ENCODE measurements around the gene PDLIM4.
A peak's percentile ranks its signal among the peaks of the same experiment; 100 is the strongest.

PDLIM4 gene

DNA sequence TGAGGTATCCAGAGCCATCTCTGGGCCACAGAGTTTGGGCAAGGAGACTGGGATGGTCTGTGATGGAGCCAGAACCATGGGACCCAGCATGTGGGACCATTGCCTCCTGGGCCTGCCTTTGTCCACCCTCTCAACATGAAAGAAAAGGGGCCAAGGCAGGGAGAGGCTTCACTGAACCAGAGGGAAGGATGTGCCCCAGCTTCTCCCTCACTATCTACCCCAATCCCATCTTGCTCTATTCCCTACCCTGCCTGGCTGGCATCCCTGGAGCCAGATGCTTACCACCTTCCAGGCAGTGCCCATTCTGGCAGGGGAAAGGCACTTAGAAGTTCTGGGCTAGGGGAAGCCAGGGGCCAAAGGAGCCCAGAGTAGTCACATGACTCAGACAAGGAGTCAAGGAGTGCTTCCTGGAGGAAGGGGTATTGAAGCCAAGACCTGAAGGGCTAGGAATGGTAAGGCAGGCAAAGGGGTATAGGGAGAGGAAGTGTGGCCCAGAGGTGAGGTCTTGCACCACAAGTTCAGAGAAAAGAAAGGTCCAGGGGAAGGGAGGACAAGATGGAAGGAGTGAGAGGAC is 9.8 kb downstream of the PDLIM4 start:
- DNase-seq (ENCODE audit: low read depth), result no peak

DNA sequence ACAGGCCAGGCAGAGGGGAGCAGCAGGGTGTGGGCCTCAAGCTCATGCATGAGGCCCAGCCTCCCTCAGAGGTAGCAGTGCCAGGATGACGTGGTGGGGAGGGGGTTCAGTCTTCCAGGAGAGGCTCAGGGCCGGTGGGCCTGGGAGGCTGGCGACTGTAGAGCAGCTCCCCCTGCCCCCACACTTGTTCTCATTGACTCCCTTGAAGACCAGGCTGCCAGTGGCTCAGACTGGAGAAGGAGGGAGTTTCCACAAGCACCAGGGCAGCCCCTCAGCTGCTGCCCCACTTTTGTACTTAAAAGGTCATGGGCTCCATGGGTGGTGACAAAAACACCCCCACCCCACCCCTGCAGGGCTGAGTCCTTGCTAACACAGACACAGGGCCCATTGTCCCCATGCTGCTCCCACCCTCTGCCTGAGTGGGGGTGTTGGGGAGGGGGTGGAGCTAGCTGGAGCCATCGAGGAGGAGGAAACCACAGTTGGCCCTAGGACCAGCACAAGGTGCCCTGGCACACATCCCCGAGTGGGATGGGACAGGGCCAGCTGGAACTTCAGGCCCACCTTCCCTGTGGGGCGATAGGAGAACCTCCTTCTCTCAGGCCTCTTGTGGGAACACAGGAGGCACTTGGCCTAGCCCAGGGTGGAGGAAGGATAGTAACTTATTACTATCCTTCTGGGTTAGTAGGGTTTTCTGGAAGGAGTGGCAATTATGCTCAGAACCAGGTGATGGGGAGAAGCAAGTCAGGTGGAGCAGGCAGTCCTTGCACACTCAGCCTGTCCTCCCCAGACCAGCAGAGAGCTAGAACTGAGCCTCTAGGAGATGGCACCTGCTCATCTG is 10.7 kb downstream of the PDLIM4 start:
- DNase-seq (ENCODE audit: low read depth), result no peak

DNA sequence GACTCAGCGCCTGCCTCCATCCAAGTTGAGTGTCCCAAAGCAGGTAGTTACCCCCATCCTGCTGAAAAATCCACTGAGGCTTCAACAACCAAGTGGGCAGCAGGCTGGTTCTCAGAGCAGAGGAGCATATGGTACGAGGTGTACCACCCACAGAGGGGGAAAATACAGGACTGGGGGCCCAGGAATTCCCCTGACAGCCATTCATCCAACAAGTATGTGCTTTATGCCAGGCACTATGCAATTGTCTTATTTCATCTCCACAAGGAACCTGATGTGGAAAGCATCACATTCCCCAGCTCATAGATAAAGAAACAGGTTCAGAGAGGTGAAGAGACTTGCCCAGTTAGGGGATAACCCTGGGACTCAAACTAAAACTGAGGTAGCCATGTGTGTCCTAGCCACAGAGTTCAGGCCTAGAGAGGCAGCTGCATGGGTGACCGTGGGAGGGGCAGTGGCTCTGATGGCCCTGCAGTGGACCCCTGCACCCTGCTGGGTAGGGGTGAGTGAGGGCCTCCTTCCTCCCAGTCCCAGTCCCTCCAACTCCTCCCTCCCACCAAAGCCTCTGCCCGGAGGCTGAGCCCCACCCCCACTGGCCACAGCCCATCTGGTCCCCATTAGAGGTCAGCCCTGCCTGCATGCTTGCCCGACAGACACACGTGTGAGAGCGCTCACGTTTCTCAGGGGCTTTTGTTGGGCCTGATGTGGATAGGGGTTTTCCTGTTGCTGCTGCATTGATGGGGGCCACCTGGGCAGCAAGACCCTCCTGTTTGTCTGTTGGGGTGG is 11.5 kb downstream of the PDLIM4 start:
- no peak for DNase-seq (ENCODE audit: low read depth)

DNA sequence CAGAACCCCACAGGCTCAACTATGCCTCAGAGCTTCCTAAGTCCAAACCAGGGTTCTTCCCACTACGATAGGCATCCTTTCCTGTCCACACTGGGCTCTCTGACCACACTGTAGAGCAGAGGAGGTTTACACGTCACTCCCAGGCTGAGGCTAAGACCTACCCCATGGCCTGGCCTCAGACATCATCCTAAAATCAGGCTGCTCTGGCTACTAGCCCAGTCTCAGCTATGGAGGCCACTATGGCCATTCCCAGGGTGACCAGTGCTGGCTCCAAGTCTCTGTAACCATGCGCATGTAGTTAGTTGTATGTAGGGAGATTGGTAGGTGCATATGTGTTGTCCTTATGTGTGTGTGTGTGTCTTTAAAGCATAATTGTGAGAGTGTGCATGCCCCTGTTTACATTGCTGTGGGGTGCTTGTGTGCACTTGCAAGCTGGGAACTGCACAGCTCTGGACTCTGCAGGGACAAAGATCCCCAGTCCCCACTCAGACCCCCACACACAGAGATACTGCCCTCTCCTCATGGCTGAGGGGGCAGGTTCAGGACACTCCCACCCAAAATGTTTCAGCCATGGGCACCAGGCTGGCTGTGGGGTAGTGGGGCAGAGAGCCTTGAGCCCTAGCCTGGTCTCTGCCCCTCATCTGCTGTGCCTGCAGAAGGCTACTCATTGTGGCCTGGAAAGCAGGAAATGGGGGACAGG is 12.3 kb downstream of the PDLIM4 start:
- DNase-seq (ENCODE audit: low read depth), result no peak

DNA sequence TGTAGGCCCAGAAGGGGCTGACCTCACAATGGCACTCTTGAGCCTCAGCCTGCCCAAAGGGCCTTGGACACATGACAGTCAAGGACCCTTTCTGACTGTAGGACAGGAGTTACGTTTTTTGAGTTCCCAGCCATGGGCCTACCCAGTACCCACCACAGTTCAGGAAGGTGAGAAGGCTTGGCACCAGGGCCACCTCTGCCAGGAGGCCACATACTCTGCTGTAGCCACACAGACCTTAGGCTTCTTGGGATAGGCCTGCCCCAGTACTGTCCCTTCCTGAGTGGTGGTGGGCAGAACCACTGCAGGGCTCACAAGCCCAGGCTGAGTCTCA is 12.8 kb downstream of the PDLIM4 start:
- no peak for DNase-seq (ENCODE audit: low read depth)

DNA sequence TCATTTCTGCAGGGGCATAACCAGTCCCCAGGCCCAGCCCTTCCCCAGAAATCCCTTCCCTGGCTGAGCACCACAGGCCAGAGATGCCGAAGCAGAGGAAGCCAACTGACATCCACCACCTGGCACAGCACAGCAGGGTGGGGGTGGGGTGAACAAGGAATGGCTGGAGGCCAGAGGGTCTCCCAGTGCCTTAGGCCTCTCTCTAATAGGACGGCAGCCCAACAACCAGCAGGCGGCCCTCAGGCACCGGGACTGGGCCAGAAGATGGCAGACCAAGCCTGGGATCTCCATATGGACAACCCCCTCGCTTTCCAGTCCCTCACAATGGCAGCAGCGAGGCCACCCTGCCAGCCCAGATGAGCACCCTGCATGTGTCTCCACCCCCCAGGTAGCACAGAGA is 13.2 kb downstream of the PDLIM4 start:
- no peak for DNase-seq (ENCODE audit: low read depth)

GRCh38 chr5:132271251-132272246 is 14.1 kb downstream of the PDLIM4 start:
- DNase-seq (ENCODE audit: low read depth), result no peak

DNA sequence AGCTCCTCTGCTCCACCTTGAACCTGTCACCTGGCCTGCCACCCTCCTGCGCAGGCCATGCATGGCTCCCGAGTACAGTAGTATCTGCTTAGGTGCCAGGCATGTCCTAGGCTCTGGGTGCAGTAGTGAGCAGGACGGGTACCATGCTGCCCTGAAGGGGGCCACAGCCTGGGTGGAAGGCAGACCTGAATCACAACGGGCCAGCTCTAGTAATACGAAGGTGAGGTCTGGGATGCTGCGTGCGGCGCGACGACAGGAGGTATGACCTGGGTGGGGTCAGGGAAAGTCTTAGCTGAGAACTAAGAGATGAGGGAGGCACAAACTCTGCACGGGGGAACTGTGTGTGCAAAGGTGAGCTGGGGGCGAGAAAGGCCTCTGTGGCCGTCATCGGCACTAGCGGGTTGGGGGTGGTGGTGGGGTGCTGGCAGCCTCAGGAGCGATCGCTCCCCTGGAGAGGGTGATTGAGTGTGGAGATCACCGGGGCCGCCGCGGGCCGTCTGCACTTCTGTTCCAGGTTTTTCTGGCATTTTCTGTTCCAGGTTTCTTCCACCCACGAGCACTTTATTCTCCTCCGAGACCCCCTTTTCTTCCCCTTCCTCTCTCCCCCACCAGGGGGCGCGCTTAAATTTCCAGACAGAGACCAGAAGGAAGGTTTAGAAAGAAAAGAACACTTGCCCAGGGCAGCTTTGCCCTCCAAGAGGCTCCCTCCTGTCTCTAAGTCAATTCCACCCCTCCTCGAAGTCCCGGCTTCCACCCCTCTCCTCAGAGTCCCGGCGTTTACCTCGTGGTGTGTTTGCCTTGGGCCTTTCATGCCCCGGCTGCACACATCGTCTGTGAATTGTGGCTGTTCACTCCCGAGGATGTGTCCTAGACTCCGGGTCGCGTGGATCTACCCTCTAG is 15.1 kb downstream of the PDLIM4 start:
- peak; percentile 49 for DNase-seq (ENCODE audit: low read depth)

DNA sequence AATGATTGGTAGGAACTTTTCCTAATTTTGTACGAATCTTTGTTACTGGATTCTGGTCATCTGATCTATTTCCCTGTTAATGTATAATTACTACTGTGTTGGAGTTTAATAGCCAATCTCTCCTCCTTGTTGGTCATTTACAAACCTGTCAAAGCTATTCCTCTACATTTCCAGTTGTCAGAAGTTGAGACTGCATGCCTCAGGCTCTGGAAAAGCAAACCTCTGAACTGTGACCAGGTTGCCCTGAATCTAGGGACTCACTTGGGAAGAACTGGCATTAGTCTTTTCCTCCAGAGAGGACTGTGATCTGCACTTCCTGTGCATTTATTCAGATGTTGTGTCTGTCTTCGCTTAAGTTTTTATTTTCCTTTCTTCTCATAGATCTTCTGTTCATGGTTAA is 16.1 kb downstream of the PDLIM4 start:
- no peak for DNase-seq (ENCODE audit: low read depth)

DNA sequence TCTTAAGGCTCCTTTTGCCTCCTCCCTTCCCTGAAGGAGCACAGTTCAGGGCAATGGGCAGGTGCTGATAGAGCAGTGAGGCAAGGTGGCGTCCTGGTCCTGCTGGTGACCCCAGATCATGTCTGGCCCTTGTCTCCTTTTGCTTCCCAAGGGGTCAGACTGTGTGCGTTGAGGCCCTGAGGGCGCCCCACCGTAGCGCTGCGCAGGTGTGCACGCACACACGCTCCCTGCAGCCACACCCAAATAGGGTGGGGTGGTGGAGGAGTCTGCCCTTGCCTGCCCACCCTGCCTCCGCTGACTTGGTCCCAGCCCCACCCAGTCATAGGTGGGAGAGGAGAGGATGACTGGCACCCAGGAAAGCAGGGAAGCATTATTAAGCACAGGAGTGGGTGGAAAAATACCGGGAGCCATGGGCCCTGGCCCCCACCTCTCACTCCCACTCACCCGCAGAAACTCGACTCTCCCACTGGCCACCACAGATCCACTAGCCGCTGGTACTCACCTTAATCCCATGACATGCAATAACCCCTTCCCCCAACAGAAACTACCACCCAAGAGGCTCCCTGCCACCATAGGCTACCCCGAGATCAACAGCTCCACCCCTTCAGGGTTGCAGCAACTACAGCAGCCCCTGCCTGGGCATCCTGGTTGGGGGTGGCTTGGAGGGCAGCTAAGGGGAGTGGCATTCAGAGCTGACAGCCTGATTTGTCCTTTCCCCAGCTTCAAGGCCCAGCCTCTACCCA is 16.7 kb downstream of the PDLIM4 start:
- no peak for DNase-seq (ENCODE audit: low read depth)

DNA sequence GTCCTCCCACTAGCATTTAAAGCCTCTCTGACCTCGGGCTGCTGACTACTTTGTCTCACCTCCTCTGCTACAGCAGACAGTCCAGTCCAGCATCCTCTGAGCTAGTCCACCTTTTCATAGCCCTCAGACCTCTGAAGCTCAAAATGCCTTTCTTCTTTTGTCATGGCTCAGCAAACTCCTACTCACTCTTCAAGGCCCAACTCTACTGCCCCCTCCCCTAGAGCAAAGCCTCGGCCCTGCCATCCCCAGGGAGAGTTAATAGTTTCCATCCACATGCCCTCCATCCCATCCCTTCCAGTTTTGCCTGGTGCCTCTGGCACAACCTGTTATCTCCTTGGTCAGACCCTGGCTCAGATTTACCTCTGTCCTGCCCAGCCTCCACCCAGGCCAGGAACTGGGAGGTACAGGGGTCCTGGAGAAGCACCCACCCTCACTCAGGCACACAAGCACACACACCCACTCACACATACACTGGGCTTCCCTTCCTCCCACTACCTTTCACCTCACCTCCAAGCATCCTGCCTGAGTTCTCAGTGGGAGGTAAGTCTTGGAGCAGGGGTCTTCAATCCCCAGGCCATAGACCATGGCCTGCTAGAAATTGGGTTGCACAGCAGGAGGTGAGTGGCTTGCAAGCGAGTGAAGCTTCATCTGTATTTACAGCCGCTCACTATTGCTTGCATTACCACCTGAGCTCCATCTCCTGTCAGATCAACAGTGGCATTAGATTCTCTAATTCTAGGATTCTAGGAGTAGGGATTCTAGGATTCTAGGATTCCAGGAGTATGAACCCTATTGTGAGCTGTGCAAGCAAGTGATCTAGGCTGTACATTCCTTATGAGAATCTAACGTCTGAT is 18.1 kb downstream of the PDLIM4 start:
- DNase-seq (ENCODE audit: low read depth), result no peak

DNA sequence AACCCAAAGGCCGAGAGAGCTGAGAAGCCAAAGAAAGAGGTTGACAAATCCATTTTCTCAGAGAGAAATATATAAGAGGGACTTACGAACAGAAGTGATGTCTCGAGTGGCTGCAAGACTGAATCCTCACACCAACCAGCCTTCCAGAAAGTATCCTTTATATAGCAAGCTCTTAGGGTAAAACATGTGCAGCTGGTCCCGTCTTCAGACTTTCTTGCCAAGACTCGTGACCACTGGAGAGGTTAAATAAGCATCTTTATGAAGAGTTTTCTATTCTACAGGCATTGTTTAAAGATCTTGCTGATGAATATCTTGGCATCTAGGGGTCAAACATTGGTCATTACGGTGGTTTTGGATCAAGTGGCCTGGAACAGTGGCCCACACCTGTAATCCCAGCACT is 19.8 kb downstream of the PDLIM4 start:
- no peak for DNase-seq (ENCODE audit: low read depth)

DNA sequence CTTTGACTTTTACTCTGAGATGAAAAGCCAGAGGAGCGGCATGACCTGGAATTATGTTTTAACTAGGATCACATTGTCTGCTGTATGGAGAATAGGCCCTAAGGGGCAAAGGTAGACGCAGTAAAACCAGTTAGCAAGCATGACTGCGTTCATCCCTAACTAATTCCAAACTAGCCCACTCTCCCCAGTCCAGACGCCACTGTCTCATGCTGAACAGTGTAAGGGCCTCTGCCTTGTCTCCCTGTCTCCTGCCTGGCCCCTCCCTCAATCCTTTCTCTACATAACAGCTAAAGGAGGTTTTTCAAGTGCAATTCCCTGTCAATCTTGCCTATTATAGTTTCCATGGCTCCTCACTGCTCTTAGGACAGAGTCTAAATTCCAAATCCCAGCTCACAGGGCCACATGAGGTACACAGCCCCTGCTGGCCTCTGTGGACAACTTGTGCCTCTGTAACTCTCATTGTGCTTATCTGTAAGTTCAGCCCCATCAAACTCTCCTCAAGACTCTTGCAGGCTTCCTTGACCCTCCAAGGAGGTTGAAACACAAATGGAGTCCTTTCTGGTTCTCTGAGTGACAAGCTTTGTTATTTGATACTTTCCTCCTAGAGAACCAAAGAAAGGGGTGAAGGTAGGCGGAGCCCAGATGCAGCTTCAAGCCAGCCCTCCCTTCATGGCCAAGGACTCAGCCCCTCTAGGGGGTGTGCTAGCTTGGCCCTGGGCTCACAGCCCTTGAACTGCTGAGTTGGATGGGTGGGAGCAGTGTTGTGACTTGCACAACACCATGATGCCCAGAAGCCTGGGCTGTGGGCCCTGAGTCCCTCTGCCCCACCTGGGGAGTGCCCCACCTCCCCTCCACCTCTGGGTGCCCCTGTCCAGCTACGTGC is 20.7 kb downstream of the PDLIM4 start:
- DNase-seq (ENCODE audit: low read depth), result no peak

GRCh38 chr5:132279801-132280200 is 22.3 kb downstream of the PDLIM4 start:
- DNase-seq (ENCODE audit: low read depth), result no peak

DNA sequence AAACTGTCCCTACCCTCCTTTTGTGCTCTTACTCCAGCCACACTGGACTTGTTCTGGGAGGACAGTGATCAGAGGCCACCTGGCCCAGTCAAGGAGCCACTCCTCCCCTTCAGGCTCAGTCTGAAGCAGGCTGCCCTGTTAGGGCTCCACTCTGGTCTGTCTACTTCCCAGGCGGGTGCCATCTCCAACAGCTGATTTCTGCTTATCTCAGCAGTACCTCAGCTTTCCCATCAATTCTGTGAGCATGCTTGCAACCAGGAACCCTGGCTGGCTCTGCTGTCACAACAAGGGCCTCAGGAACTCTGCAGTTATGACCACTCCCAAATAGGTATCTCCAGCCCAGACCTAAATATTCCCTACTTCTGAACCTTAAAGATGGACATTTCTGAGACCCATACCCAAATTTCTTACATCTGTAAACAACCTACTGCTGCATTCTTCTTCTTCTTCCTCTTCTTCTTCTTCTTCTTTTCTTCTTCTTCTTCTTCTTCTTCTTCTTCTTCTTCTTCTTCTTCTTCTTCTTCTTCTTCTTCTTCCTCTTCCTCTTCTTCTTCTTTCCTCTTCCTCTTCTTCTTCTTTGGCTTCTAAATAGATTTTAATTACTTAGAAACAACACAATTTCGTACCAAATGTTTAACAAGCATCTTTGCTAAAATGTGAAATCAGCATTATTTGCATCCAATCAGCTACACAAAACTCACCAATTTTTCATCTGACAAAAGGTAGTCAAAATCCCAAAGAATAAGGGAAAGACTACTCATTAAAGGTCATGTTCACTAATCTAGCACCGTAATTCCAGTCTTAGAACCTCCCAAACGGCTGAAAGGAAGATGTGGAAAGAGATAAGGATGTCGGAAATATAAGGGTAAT is 23.1 kb downstream of the PDLIM4 start:
- DNase-seq (ENCODE audit: low read depth), result no peak

DNA sequence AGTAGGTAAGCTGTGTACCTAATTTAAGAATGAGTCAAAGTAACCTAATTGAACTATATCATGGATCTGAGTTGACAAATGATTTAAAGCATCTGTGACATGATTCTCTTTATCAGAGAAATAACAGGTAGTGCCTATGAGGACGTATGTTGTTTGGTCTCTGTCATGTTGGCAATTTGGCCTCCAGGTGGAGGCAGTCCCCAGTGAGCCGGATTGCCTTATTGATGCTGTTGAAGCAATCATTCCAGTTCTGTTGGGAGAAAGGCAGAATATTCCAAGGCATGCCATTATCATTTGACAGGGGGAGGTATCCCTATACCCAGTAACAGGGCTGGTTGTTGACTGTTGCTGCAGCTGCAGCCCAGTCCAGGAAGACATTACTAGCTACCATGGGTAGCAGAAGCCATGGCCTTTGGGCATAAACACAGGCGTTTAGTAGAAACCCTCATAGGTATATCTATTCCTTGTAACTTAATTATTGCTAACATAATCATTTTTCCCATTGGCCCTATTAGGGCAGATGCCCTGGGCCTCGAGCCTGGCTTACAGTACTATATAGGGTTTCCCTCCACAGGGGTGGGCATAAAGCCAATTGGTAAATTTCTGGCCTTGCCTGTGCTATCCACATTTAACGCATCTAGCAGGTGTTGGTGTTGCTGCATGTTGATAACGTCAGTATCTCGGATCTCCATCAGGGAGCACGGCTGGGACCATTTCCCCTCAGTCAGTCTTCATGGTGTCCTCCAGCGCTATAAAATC is 24.5 kb downstream of the PDLIM4 start:
- DNase-seq (ENCODE audit: low read depth), result no peak
